DMS 273 treated with DMSO at 0.1 percent for 48 hours (cell line): Measurements from ENCODE around the gene GAL.
"Not testable (repeated sequence)": the region's sequence is repeated elsewhere in the genome, so short reads cannot be mapped to it uniquely, and the experiment has no call there.

ENCODE experiments used
- DNase-seq: peaks from one replicate; lab custom pipeline; 2025; lab: John Stamatoyannopoulos, UW

Gene GAL

DNA sequence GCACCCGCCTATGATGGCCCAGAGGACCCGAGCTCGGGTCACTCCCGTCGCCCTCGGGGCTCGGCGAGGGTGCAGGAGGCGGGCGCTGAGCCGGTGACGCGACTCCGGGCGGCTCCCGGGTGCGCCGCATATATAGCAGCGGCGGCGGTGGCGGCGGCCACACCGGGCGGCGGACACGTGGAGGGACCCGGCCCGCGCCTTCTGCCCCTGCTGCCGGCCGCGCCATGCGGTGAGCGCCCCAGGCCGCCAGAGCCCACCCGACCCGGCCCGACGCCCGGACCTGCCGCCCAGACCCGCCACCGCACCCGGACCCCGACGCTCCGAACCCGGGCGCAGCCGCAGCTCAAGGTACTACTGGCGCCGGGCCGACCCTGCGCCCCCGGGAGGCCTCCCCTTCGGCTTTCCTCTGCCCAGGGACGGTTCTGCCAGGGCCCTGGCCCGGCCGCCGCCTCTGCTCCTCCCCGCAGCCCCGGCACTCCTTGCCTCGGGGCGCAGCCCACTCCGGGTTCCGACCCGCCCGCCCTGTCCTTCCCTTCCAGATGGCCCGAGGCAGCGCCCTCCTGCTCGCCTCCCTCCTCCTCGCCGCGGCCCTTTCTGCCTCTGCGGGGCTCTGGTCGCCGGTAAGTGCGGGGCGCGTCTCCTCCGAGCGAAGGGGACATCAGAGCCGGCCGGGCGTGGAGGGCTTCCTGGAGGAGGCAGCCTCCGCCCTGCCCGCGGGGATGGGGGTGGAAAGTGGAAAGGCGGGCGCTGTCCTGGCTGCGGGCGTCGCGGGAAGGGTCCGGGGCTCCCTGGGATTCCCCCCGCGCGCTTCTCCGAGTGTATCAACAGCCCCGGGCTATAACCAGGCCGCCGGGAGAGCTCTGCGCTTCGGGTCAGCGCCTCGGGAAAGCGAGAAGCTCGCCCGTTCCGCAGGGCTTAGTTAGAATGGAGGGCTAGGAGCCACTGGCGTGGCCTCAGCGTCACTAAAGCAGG lies at the start of gene GAL:
Gene GAL, plus strand, starts transcription at position 160 of the 972 bp plus-strand sequence. Its CDS starts 380 bp downstream, at position 540.
- DNase-seq: no peak

DNA sequence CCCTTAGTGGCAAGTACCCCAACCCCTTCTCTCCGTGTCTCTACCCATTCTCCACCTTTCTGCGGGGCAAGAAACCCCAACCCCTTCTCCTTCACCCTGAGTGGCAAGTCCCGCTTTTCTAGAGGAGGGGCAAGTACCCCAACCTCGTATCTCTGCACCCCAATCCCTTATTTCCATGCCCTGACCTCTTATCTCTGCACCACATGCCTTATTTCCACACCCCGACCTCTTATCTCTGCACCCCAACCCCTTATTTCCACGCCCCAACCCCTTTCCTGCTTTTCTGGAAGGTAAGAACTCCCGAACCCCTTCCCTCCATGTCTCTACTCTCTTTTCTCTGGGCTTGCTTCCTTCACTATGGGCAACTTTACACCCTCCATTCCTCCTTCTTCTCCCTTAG lies 49.7 kb upstream of the GAL start:
- DNase-seq: not testable (repeated sequence)

DNA sequence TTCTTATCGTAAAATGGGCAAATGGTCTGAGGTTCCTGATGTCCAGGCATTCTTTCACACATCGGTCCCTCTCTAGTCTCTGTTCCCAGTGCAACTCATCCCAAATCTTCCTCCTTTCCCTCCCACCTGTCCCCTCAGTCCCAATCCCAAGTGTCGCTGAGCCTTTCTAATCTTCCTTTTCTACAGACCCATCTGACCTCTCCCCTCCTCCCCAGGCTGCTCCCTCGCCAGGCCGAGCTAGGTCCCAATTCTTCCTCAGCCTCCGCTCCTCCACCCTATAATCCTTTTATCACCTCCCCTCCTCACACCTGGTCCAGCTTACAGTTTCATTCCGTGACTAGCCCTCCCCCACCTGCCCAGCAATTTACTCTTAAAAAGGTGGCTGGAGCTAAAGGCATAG lies 49.2 kb upstream of the GAL start:
- DNase-seq: not testable (repeated sequence)

GRCh38 chr11:68635883-68636282 lies 48.5 kb upstream of the GAL start:
- DNase-seq: not testable (repeated sequence)

DNA sequence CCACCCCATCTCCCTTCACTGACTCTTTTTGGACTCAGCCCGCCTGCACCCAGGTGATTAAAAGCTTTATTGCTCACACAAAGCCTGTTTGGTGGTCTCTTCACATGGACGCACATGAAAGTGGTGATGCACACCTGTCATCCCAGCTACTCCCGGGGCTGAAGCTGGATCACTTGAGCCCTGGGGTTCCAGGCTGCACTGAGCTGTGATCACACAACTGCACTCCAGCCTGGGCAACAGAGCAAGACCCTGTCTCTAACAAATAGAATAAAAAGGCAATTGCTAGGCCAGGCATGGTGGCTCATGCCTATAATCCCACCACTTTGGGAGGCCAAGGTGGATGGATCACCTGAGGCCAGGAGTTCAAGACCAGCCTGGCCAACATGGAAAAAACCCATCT lies 45.0 kb upstream of the GAL start:
- not testable (repeated sequence) for DNase-seq

- no peak for DNase-seq
Measured at GRCh38 chr11:68641880-68642279, 42.5 kb upstream of the GAL start.

GRCh38 chr11:68643585-68643984 lies 40.8 kb upstream of the GAL start:
- DNase-seq: no peak

DNA sequence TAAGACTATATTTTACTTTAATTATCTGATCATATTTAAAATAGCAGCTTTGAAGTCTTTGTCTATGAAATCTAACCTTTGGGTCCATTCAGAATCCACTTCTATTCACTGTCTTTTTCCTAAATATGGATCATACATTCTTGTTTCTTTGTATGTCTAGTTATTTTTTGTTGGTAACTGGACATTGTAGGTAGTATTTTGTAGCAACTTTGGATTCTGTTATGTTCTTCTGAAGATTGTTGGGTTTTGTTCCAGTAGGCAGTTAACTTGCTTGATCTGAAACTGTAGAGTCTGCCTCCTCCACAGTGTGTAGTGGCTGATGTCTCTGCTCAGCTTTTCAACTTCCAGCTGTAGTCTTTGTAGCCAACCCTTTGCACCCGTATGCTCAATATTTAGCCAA lies 37.5 kb upstream of the GAL start:
- no peak for DNase-seq

GRCh38 chr11:68649851-68650555 lies 34.3 kb upstream of the GAL start:
- no peak for DNase-seq

- DNase-seq: no peak
Measured at GRCh38 chr11:68650801-68651200, 33.5 kb upstream of the GAL start.

GRCh38 chr11:68651208-68651984 lies 32.9 kb upstream of the GAL start:
- DNase-seq: no peak

GRCh38 chr11:68651985-68652682 lies 32.2 kb upstream of the GAL start:
- DNase-seq: no peak

- DNase-seq: no peak
Measured at GRCh38 chr11:68652683-68653156, 31.6 kb upstream of the GAL start.

DNA sequence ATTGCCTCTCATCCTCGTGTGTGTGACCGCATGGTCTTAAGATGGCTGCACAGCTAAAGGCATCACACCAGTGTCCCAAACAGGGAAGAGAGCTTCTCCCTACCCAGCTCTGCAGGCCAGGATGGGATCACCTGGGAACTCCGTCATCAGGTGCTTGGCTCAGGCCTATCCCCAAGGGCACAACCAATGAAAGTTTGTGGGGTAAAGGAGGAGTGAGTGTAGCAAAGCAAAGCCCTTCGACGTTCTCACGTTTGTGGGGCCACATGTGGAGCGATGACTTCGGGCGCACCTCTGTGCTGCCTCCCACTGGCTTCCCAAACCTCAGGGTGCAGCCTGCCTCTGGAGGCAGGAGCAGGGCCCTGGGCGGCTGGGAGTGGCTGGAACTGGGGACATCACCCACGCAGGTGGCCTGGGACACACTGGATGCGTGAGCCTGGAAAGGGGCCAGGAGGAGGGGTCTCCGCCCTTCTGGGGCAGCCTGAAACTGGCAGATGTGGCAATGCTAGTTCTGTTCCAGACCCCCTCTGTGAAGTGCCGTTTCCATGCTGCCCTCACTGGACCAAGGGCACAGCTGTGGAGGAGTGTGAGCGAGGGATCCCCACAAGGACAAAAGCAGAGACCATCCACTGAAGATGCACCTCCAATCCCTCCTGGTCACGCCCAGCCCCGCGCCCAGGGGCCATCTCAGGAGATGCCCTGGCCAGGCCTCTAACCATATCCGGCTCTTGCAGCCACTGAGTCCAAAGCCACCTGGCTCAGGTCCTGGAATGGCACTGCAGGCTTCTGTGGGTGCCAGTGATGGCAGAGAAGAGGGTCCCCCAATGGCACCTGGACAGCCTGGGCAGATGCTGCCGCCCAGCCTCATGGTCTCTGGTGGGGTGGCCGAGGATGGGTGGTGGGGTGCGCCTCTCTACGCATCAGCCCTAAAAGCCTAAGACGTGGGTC lies 30.6 kb upstream of the GAL start:
- no peak for DNase-seq

DNA sequence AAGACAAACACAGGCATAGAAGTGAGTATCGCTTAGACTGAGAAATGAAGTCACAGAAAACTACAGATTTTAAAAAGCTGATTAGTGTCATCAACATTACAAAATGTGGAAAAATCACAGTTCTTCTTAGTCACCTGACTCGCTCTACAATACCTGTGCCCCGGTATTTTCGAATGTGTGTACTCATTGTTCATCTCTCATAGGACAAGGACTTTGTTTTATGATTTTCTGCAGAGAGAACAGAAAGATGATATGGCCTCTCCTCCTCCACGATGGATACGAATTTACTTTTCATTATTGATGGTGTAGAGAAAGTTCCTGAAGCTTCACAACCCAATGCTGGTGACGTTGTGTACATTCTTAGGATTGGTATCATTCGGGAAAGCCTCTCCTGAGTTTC lies 29.4 kb upstream of the GAL start:
- no peak for DNase-seq

- no peak for DNase-seq
Measured at GRCh38 chr11:68655406-68655805, 28.9 kb upstream of the GAL start.

- no peak for DNase-seq
Measured at GRCh38 chr11:68655806-68656205, 28.5 kb upstream of the GAL start.

DNA sequence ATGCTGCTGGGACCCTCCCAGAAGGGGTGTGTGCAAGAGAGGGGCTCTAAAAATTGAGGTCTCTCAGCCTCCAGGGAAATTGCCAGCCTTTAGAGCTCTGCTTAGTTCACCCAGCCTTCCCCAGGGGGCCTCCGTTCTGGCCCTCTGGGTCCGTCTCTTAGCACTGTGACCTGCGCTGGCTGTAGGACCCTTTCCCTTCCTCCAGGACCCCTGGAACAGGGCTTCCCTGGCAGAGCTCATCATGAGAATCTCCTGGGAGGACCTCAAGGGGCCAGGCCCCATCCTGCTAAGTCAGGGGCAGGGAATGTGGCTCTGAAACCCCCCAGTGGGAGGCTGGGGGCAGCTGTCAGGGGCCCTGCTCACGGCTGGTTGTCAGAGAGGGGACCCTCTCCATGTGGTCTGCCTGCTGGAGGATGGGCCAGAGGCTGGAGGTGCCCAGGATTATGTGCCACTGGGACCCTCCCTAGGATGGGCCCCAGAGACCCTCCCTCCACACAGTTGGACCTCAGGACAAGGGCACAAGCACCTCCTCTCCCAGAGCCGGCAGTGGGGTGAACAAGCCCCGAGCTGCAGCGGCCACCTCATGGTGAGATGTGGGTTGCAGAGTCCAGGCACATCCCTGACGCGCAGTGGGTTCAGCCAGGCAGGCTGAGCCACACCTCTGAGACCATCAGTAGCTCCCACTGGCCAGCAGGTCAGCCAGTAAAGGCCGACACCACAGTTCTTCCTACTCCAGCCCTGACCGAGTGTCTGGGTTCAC lies 27.1 kb upstream of the GAL start:
- no peak for DNase-seq

DNA sequence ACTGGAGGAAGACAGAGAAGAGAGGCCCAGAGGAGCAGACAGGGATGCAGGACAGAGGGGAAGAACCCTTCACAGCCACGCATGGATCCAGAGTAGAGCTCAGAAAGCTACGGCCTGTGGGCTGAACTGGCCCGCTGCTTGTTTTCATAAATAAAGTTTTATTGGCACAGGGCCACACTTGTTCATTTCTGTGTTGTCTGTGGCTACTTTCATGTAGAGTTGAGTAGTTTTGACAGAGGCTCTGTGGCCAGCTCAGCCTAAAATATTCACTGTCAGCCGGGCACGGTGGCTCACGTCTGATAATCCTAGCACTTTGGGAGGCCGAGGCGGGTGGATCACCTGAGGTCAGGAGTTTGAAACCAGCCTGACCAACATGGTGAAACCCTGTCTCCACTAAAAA lies 26.2 kb upstream of the GAL start:
- no peak for DNase-seq

DNA sequence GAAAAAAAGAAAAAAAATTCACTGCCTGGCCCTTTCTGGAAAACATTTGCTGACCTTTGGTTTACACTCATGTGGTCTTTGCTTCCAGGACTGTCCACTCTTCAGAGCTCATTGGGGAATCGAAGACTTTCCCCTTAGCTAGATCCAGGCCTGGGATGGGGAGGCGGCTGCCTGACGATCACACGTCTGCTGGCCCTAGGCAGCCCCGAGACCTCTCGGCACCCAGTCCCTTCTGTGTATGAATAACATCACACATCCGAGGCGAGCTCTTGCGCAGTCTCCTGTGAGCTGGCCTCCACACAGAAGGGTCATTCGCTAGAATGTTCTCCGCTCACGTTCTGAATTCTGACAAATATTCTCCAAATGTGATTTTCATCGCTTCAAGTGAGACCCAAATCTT lies 25.7 kb upstream of the GAL start:
- no peak for DNase-seq
